Activated T-cell treated with anti-CD3 and anti-CD28 coated beads, Interleukin-2, amount 50 U/mL, for 48 hours (primary cell): ENCODE data around the gene PACS2.

Experiments used
- DNase-seq, 2 experiments: peaks; one replicate each; pipeline ENCODE4 v3.0.0-alpha.2; 2020

Gene PACS2

DNA sequence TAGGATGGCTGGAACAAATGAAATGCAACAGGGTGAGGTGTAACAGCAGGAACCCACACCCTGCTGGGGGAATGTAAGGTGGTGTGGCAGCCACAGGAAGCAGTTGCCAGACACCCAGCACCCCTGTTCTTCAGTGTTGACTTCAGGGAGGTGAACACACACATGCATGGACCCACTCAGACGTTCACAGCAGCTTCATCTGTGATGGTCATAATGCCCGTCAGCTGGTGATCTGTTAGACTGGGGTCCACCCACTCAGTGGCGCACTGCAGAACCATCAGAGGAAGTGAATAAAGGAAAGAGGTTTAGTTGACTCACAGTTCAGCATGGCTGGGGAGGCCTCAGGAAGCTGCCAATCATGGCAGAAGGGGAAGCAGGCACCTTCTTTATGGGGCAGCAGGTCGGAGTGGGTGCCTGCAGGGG is 61.1 kb downstream of the PACS2 start:
- peak; percentile 71 to 74 for DNase-seq

DNA sequence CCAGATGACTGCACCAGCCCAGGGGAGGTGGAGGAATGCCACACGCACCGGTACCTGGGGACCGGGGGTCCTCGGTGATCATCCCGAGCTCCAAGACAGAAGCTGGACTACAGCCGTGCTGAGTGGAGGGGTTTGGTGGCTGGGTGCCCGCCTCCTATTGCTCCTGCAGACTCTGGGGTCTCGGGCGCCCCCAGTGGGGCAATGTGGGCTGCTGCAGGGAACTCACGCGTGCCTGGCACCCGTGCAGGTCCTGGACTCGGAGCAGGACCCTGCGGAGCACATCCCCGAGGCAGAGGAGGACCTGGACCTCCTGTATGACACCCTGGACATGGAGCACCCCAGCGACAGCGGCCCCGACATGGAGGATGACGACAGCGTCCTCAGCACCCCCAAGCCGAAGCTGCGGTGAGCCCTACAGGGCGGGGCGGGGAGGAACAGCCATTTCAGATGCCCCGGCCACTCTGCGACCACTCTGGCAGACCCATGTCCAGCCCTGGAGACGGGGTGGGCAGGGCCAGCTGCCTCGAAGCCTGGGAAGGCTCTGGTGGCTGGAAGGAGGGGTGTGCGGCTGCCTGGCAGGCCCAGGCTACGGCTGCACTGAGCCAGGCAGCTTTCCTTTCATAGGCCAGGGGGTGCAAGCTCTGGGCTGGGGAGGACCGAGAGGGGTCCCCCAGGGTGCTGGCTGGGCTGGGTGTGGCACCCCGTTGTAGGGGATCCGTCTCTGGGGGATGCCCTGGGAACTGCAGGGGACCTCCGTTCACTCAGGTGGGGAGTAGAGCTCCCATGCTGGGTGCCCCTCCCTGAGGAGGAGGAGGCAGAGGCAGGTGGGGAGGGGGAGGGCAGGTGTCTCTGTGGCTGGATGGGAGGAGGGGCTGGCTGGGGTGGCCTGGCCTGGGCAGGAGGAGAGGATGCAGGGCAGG is 62.2 kb downstream of the PACS2 start:
- no peak for DNase-seq

DNA sequence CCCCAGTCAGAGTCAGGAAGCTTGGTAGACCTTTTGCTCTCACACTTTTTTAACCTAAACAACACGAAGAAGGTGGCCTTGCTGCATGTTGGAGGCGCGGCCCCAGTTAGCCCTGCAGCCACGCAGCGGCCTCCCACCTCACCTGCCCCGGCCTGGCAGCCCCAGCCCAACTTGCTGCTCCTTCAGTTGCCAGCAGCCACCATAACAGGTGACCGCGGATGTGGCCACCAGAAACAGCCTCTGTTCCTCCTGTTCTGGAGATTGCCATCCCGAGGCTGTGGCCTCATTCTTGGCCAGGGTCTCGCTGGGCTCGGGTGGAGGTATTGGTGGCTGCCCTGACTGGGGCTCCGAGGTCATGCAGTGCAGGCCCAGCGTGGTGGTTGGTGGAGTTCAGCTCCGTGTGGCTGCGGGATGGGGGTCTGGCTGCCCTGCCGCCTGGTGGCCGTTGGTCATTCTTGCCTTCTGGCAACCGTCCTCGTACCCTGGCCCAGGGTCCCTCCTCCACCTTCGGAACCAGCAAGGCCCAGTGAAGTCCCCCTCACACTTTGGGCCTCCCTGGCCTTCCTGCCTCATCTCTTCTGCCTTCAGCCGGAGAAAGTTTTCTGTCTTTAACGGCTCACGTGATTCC is 63.1 kb downstream of the PACS2 start:
- DNase-seq: no peak

DNA sequence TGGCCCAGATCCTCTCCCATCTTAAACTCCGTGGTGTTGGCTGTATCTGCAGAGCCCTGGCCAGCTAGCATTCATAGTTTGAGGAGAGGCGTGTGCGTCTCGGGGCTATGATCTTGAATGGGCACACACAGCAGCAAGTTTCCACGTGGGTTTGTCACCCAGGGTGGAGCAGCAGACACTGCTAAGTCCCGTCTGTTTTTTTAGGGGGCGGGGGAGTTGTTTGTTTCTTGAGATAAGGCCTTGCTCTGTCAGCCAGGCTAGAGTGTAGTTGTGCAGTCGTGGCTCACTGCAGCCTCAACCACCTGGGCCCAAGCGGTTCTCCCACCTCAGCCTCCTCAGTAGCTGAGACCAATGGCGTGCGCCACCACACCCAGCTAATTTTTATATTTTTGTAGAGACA is 63.7 kb downstream of the PACS2 start:
- DNase-seq: no peak

DNA sequence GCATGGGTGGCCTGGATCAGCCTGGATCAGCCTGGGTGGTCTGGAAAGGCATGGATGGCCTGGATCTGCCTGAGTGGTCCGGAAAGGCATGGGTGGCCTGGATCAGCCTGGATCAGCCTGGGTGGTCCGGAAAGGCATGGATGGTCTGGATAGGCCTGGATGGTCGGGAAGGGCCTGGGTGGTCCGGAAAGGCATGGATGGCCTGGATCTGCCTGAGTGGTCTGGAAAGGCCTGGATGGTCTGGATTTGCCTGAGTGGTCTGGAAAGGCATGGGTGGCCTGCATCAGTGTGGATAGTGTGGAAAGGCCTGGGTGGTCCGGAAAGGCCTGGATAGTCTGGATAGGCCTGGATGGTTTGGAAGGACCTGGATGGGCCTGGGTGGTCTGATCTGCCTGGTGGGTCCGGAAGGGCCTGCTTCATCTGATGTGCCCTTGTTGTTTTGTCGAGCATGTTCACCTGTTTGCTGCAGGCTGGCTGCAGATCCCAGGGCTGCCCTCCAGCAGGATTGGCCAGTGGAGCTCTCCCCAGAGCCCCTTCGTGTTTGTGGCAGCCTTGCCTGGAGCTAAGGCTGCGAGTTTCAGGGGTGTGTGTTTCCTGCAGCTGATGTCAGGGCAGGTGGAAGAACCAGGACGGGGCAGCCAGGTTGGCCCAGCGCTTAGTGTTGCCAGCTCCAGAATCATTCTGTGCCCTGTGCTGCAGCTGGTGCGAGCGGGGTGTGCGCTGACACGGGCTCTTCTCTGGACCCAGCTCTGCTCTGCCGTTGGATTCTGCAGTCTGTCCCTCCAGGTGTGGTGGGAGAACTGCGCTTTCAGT is 64.5 kb downstream of the PACS2 start:
- DNase-seq: no peak

DNA sequence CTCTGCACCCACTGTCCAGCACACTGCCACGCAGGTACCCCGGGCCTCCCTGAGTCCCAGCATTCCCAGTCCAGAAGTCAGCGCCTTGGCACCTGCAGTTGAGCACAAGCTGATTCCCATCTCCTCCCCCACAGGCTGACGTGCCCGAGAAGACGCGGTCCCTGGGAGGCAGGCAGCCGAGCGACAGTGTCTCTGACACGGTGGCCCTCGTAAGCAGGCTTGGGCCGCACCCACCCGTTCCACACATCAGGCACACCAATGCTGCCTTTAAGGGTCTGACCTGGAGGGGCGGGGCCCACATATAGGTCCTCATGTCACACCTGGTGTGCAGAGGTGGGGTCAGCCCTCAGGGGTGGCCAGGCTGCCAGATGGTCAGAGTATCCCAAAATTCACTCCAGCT is 65.4 kb downstream of the PACS2 start:
- DNase-seq: no peak

DNA sequence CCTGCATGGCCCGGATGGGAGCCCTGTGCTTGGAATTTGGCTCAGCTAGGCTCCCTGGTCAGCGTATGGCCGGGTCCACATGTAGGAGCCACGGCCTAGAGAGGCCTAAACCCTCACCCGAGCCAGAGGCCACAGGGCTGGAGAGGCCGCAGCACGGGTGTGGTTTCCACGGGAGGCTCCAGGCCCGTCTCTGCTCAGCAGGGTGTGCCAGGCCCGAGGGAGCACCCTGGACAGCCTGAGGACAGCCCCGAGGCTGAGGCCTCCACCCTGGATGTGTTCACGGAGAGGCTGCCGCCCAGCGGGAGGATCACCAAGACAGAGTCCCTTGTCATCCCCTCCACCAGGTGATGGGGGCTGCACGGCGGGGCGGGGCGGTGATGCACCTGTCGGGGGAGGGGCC is 66.2 kb downstream of the PACS2 start:
- no peak for DNase-seq

DNA sequence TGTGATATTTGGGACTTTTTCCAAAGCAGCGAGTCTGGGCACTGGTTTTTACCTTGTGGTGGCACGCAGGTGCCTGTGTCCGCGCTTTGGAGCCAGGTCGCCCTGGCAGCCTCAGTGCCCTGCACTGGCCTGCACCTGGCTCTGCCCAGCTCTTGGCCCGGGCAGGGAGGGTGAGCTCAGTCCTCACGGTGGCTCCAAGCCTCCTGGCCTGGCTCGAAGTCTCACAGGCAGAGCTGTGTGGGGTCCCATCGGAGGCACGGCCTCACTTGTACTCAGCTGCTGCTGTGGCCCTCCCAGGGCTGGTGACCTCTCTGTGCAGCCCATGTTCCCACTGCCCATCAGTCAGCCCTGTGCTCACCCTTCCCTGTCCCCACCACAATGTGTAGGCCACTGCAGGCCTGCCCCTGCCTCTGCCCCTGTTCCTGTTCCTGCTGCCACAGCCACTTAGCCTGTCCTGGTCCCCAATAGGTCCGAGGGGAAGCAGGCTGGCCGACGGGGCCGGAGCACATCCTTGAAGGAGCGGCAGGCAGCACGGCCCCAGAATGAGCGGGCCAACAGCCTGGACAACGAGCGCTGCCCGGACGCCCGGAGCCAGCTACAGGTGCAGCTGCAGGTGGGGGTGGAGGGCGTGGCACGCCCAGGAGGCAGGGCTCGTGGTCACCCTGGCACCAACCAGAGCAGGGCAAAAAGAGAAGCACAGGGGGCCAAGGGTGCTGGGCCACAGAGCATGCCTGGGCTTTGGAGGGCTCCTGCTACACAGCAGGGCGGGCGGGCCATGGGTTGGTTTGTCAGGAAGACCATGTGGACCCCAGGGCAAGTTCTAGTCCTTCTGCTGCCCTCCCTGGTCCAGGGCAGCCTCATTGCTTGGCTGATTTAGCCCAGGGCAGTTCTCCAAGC is 67.1 kb downstream of the PACS2 start:
- DNase-seq: no peak

DNA sequence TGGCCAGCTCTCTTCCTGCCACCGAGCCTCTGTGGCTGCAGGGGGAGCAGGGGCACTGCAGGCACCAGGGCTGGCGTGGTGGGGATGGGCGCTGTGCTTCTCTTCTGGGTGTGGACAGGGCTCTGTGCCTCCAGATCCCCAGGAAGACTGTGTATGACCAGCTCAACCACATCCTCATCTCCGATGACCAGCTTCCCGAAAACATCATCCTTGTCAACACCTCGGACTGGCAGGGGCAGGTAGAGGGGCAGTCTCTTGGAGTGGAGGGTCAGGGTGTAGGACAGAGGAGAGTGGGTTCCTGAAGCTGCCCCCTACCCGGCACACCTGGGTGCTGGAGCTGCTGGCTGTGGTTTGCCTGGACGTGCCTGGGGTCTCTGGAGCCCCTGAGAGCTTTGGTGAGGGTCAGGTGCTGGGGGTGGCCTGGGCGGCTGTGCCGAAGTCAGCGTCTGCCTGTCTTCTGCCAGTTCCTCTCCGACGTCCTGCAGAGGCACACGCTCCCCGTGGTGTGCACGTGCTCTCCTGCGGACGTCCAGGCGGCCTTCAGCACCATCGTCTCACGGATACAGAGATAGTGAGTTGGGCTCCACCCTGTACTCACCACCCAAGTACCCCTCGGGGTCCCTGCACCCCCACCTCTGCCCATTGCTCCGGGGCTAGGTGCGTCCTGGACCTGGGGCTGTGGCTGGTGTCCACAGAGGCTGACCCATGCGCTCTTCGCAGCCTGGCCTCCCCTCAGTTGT is 68.0 kb downstream of the PACS2 start:
- DNase-seq: no peak

DNA sequence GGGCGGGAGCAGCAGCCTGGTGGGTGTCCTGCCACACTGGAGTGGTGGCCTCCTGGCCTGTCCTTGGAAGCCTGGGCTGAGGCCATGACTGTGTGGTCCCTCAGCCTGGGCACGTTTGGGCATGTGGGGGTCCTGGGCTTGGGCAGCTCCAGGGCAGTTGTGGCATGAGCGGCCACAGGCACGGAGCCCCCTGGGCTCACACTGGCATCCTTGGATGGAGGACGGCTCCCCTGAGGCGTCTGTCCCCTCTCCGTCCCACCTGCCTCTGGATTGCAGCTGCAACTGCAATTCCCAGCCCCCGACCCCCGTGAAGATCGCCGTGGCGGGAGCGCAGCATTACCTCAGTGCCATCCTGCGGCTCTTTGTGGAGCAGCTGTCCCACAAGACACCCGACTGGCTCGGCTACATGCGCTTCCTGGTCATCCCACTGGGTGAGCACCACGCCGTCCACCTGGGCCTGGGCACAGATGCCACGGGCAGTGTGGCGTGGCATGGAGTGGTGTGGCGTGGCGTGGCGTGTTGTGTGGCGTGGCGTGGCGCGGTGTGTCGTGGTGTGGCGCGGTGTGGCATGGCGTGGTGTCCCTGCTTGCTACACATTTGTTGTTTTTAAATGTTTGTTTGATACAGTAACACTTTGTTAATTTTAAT is 68.7 kb downstream of the PACS2 start:
- DNase-seq: no peak

DNA sequence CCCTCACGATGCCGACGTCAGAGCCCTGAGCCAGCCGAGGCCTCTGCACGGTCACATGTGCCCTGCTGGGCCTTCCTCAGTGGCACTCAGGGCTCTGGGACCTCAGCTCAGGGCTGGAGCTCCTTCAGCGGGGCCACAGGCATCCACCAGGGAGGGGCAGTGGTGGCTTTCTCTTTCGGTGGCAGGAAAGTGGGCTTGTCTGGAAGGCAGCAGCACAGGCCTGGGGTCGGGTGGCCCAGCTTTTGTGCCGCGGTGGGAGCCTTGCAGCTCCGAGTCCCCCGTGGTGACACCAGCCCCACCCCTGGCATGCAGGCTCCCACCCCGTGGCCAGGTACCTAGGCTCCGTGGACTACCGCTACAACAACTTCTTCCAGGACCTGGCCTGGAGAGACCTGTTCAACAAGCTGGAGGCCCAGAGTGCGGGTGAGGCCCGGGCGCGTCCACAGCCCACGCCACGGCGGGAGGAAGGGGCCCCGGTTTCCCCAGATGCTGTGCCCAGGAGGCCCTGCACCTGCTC is 69.6 kb downstream of the PACS2 start:
- DNase-seq: no peak

DNA sequence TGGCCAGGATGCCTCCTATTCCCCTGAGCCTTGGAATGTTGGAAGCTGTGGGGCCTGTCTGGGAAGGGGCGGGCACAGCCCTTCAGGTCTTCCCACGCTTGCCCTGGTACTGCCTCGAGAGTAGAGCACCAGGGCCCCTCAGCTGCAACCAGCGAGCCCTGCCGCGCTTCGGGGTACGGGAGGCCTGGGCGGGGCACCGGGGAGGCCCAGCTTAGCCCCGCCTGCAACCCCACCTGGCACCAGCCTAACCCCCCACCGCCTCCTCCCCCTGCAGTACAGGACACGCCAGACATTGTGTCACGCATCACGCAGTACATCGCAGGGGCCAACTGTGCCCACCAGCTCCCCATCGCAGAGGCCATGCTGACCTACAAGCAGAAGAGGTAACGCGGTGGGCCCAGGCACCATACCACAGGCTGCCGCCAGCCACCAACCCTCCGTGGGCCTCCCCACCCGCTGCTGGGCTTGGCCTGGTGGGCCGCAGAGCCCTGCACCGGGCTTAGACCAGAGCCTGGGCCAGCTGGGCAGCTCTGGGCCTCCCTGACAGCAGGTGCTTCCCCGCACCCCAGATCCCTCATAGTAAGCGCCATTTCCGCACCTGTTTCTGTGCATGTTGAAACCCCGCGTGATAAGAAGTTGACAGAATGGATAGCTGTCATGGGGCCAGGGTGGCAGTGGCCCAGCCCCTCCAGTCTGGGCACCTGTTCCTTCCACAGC is 70.2 kb downstream of the PACS2 start:
- DNase-seq: no peak

DNA sequence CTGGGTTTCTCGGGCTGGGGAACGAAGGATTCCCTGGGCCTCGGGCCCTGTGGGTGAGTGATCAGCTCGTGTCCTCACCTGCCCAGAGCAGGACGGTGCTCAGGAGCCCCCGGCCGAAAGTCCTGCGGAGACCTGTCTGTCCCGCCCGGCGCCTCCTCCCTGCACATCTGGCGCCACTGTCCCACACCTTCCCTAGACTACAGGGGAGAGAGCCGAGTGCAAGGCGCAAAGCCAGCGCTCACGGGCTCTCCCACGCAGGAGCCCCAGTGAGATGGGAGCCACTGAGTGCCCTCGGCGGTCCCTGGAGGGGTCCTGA is 70.7 kb downstream of the PACS2 start:
- no peak for DNase-seq

DNA sequence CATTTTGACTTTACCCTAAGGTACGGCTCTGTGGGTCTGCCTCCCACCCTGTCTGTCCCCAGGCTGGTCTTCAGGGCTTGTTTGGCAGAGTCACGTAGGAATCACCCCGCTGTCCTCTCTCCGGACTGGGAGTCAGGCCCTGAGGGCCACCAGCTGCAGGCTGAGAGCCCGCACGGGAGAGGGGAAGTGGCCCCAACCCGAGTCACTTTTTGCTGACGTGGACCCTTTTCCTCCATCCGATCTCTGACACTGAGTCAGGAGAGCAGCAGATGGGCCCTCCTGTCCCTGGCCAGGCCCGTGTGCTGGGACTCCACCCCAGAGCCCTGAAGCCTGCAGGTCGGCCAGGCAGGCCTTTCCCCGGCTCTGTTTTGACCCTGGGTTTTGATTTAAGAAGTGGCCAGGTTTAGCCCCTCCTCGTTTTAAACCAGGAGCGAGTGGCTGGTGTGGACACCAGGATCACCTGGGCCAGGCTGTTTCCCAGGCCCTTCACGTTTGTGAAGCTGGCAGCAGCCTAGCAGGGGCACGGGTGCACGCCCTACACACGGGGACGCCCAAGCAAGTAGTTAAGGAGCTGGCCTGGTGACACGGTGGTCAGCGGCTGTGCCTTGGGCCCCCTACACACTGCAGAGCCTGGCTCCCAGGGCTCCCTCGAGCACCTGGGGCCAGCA is 71.3 kb downstream of the PACS2 start:
- no peak for DNase-seq

DNA sequence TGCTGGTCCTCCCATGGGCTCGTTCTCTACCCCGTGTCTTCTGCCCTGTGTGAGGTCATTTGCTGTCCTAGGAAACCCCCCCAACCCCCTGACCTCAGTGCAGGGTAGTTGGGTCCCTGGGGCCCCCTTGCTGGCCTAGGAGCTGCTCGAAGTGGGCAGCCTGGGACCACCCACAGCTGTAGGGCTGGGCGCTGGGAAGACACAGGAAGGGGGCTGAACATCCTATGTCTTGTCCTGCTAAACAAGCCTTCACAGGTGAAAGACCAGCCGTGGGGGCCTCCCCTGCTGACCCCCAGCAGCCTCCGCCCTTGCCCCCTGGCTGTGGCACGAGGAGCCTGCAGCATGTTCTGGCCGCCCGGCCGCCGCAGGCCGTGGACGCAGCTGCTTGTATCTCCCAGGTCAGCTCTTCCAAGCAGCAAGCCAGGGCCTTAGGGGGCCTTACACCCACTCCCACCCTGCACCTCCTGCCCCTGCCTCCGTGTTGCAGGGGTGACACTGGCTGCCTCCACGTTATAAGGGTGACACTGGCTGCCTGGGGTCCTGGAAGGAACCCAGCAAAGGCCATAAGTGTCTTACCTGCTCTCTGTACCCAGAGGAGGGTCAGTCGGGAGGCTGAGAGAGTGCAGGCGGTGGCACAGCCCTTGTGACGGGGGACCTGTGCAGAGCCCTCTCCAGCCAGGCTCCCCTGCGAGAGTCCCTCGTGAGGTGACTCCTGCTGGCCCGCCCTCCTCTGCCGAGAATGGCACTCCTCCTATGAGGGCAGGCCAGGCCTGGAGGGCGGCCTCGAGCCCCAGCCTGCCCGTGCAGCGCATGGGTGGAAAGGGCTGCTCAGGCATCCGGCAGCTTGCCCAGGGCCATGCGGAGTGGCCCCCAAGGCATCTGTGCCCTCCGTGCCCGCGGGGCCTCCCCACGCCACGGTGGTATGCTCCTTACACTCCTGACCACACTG is 72.3 kb downstream of the PACS2 start:
- no peak for DNase-seq

DNA sequence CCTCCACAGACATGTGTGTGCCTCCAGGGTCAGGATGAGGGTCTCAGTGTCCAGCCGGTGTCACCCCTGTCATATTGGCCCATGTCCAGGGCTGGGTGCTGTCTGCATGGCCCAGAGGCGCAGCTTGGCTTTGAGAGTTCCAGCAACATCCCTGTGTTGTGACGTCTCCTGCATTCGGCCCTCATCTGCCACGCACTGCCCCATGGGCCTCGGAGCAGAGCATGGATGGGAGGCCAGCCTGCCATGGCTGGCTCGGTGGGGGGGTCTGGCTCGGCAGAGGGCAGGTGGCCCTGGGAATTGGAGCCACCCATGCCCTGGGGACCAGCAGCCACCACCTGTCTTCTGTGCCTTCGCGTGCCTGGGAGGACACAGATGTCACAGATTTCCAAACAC is 73.0 kb downstream of the PACS2 start:
- DNase-seq: no peak

DNA sequence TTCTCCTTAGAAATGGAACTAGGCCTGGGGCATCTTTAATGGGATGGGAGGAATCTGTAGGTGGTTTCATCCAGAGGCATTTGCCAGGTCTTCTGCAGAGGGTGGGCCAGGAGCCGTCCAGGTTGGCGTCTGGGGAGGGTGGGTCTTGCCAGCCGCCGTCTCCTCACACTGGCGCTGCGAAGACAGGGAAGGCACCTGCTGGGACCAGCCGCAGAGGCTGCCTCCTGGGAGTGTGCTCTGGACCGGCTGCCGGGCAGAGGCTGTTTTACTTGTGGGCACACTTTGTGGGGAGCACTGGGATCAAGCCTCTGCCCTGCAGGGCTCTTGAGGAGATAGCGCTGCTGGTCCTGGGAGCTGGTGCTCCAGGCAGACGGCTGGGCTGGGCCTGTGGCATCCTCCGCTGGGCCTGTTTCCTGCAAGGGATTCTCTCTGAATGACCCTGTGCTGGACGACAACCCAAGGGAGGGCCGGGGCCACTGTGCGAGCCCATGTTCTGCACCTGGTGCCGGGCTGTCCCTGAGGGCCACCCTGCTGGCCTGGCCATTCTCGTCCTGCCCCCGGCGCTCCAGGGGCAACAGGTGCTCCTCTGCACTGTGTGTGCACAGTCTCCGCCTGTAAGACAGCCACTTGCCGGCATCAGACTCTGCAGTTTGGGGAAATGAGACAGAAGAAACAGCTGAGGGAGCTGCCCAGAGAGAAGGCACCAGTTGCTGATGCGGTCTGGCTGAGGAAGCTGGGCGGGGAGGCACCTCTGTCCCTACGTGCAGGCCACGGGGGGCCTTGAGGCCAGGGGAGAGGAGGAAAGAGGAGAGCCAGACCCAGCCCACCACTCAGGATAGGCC is 73.8 kb downstream of the PACS2 start:
- DNase-seq: no peak

DNA sequence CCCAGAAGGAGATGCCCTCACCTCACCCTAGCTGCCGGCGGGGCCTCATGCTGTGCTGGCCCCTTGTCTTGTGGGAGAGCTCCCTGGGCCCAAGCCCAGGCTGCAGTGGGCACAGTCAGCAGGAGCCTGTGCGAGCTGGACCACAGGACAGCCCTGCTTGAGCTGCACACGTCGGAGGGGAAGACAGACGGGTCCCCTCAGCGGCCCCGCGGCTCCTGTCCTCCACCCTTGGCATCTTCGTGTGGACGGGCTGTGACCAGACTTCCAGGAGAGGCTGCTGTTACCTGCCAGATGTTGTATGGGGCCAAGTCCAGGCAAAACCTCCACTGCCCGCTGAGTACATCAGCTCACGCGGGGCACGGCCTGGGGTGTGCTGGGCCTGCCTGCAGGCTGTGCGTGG is 74.4 kb downstream of the PACS2 start:
- no peak for DNase-seq
